Eye (tissue), 1 donor: ENCODE measurements around the gene GFOD1.
"Not testable (repeated sequence)": the region's sequence is repeated elsewhere in the genome, so short reads cannot be mapped to it uniquely, and the experiment has no call there.

ENCODE experiments used
- DNase-seq: peaks from one replicate; pipeline ENCODE4 v3.0.0-alpha.2; 2015

Gene GFOD1

DNA sequence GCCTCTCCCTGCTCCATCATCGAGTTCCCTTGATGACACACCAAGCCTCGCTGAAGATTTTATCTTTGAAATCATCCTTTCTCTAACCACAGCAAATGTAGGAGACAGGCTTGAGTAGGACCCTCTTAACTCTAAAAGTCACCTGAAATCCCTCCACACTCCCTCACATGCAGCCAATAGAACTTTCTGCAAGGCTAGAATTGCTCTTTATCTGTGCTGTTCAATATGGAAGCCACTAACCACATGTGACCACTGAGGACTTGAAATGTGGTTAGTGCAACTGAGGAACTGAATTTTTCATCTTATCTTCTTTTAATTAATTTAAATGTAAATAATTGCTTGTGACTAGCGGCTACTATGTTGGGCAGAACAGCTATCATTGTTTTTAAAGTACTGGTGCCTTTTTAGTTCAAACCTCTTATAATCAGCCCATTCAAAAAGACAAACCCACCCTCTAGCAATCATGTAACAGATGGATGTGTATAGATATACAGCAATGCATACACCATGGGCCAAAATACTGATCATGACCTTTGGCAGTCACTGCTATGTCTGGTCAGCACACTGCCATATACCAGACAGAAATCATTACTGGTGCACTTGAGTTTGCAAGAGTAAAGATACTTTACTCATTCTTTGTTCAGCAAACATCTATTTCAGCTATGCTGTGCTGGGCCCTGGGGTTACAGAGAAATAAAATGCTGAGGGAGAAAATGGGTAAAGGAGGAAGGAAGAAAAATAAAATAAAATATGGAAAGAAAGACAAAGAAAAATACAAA lies 50.0 kb downstream of the GFOD1 start:
- DNase-seq: no peak

DNA sequence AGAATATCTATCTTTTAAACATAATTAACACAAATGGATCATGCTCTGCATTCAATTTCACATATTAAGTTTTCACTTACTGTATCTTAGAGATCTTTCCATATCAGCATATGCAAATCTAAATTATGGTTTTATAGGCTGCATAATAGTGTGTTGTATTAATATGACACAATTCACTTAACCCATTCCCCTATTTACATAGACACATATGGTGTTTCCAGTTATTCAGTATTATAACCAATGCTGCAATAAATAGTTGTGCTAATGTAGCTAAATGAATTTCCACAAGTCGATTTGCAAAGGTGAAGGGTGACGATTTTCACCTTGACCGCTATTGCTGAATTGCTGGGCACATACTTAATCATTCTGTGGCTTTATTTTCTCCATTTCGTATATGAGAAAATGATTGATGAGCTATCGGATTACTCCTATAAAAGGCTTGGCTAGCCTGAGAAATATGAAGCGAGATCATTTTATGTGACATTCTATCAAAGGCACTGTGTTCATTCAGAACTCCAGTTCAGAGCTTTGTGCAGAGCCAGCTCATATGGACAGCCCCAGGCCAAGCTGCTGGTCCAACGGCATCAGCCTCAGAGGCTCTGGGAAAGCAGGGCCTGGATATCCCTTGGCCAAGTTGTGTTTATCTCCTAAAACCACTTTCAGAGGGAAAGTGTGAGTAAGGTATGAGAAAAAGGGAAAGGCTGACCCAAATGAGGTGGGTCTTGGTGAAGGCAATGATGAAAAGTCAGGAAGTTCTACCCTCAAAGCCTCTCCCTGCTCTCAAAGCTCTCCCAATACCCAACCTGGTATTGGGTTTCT lies 50.8 kb downstream of the GFOD1 start:
- no peak for DNase-seq

DNA sequence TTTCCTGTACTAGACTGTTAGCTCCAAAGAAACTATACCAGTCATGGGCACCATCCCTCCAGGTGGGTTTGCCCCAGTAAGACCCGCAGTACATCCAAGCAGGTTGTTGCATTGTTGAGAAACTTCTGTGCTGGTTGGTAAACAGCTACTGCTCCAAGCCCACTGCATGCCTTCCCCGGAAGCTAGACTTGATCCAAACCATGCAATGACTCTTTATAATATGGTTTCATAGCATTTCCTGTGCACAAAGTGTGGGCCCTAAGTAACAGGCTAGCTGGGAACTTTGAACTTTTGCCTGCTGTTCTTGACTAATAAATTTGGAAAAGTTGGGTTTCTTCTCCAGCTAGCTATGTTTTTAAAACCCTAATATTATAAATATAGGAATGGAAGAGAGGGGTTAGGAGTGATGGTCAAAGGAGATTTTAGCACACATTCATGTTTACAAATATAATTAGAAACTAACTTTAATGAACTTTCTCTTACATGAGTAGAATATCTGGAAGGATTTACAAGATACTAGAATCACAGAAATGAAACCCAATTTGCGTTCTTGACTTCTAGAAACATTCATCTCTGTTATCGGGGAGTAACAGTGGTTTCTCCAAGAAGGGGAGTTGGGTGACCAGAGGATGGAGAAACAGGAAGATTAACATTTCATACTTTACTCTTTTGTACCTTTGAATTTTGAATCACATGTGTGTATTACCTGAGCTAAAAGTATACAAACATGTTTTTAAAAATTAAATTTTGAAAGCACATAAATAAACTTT lies 51.7 kb downstream of the GFOD1 start:
- DNase-seq: no peak

DNA sequence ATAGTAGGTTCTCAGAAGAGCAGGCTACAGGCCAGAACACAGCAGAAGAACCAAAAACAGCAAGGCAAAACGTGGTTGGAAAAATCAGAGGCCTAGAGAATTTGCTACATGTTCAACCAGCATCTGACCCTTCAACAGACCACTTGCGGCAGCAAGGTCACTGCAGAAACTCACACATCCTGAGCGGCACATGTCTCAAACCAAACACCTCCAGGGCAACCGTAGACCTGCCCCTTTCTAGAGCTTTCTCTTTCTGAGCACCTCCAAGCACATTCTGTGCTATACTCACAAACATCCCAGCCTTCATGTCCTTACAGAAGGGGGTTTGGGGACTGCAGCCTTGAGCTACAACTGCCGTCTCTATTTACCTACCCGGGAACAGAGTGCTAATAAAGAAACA lies 52.6 kb downstream of the GFOD1 start:
- no peak for DNase-seq

DNA sequence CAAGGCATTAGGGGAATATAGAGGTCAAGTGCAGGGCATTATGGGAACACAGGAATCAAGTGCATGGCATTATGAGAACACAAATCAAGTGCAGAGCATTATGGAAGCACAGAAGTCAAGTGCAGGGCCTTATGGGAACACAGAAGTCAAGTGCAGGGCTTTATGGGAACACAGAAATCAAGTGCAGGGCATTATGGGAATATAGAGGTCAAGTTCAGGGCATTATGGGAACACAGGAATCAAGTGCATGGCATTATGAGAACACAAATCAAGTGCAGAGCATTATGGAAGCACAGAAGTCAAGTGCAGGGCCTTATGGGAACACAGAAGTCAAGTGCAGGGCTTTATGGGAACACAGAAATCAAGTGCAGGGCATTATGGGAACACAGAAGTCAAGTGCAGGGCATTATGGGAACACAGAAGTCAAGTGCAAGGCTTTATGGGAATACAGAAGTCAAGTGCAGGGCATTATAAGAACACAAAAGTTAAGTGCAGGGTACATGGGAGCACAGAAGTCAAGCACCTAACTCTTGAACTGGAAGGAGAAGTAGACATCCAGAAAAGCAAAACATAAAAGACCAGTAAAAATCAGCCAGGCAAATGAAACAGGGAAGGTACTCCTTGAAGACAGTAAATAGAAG lies 53.1 kb downstream of the GFOD1 start:
- not testable (repeated sequence) for DNase-seq

DNA sequence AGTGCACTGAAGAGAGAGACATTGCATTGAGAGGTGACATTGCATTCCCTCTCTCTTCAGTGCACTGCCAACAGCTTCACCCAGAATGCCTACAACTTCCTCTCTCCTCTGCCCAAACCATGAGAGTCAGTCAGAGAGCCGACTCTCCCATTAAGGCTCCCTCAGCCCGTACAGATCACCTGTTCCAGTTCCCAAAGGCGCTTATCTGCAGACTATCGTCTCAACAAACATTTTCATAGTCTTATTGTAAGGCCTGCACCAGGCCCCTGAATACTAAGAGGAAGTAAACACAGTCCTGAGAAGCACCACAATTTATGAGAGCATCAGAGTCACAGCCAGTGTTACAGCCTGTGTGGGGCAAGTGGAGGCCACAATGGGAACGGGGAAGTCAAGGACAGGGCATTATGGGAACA lies 53.7 kb downstream of the GFOD1 start:
- DNase-seq: no peak

DNA sequence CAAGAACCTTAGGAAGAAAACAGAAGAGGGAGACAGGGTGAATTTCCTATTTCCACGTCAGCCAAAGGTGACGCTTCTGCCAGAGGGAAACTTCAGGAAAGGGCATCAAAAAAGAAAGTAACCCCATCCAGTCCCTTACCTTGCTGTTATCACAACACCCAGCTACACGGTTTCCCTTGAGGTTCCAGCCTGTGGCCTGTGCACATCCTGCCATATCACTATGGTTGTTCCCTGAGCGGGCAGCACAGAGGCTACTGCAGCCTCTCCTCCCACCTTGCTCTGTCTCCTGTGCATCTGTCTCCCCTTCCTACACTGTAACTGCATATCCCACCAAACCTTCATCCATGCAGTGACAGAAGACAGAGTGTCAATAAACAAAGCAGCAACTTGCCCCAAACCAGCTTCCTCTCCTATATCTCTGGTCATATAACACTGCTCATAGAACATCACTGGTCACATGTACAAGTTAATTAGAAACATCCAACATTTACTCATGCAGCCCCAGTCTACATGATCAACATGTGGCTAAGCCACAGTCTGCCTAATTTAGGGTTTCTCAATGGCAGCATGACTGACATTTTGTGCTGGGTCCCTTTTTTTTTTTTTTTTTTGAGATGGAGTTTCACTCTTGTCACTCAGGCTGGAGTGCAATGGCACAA lies 54.7 kb downstream of the GFOD1 start:
- no peak for DNase-seq

DNA sequence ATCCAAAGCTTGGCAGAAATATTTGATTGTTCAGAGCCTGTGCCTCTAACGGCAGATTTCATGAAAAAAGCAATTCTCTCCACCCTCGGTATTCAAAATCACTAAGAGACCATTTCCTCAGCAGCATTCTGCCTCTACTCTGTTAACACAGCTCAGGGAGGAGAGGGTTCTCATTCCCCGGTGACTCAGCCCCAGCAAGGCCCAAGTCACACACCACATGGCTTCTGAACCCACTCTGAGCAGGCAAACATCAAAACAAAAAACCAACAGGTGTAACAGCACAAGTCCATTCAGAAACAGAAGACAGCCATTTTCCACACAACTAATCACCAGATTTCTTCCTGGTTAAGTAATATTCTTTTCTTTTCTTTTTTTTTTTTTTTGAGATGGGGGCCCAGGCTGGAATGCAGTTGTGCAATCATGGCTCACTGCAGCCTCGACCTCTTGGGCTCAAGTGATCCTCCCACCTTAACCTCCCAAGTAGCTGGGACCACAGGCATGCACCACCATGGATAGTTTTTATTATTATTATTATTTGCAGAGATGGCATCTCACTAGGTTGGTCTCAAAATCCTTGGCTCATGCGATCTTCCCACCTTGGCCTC lies 55.4 kb downstream of the GFOD1 start:
- no peak for DNase-seq

DNA sequence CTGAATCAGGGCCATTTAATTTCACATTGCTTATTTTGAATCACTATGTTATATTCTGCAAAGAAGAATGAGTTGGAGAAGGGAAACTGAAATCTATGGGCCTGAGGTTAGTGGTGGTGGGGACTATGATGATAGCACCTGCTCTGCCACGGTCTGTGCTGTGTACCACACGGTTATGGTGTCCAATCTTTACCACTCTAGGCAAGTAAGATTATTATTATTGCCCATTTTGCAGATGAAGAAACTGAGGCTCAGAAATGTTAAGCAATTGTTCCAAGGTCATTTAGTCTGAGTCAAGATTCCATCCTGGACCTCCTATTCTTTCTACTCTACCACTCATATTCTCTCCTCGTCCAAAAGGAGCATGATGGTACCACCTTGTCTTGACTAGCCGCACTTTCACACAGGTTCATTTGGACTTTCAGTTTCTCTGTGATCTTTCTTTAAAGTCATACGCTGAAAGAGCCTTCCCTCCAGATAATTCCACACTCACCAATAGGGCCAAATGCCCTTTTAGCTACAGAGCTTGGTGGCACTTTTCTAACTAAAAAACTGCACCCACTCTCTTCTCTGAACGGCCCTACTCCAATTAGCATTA lies 56.2 kb downstream of the GFOD1 start:
- DNase-seq: no peak

DNA sequence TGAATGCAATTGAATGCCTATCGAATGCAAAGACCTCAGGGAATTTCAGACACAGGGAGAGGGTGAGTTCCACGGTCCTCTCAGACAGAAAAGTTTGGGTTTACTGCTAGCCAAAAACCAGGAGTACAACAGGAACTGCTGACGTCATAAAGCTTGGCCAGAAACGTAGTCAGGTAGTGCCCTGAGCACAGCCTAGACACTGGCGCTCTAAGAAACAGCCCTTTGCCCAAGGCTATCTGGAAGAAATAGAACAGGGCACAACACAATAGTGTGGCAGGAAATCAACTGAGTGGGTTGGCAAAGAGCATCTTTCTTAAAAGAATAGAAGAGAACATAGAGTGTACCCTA lies 58.0 kb downstream of the GFOD1 start:
- no peak for DNase-seq

DNA sequence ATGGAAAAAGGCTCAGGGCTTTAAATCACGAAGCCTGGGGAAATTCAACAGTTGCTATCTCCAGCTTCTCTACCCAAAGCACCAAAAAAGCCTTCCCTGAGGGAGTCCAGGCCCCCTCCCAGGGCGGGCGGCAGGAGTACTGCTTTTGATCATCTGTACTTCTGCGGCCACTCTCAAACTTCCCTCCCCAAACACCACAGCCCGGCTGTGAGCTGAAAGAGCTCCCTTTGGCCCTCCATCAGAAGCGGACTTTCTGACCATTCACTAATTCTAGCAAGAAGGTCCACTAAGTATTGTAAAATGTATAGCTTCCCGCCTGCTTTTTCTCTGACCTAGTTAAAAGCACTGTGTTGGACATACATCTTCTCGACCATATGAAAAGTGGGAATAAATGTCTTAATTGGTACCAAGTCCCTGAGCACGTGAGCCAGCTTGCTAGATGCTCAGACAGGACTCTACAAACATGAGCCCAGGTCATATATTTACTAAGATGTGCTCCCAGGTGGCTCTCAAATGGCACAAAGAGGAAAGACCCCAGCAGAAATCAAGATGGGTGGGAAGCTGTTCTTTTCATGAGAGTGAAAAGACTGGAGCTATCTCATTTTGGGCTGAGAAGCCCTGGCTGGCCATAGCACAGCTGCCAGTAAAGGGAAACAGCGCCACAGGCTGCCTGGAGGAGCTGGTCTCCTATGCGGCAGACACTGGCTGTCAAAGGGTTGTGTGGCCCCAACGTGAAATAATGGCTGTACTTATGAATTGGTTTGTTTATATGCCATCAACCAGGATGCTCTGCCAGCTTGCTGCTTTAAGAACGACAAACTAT lies 58.6 kb downstream of the GFOD1 start:
- no peak for DNase-seq

DNA sequence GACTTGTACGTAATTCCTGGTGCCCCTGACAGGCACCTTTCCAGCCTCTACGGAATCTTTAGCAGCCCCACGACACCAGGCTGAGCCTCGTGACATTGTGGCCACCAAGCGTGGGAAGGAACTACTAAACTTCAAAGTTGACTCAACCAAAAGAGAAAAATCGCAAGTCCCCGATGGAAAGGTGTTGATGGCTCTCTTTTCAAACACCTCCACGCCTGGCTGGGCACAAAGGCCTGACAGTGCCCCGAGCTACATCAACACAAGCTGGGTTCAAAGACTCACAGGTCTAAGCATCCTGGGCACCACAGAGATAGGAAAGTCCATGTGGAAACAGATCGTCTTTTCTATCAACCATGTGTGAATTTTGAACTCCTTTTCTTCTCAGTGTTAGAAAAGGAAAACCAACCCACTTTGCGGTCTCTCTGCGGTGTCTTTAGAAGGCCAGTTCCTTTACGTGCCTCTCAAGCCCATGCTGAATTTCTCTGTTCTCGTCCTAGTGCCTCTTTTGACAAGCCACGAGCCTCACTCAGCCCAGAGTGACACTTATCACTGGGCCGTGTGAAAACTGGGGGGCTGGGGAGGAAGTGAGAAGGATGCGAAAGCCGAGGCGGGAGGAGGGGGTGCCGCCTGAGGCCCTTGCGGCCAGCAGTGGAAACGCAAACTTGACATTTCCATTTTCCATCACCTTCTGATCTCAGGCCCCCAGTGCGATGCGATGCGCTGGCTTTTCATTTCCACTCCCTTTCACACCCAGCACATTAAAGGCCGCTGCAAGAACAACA lies 59.4 kb downstream of the GFOD1 start:
- peak; percentile 47 for DNase-seq

DNA sequence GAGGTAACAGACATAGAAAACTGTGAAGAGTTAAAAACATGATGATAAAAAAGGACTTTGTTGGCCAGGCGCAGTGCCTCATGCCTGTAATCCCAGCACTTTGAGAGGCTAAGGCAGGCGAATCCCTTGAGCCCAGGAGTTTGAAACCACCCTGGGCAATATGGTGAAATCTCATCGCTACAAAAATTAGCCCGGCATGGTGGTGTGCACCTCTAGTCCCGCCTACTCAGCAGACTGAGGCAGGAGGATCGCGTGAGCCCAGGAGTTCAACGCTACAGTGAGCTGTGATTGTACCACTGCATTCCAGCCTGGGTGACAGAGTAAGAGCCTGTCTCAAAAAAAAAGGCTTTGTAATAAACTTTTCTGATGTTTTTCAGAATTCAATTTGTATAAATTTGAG lies 60.1 kb downstream of the GFOD1 start:
- peak; percentile 3 for DNase-seq

DNA sequence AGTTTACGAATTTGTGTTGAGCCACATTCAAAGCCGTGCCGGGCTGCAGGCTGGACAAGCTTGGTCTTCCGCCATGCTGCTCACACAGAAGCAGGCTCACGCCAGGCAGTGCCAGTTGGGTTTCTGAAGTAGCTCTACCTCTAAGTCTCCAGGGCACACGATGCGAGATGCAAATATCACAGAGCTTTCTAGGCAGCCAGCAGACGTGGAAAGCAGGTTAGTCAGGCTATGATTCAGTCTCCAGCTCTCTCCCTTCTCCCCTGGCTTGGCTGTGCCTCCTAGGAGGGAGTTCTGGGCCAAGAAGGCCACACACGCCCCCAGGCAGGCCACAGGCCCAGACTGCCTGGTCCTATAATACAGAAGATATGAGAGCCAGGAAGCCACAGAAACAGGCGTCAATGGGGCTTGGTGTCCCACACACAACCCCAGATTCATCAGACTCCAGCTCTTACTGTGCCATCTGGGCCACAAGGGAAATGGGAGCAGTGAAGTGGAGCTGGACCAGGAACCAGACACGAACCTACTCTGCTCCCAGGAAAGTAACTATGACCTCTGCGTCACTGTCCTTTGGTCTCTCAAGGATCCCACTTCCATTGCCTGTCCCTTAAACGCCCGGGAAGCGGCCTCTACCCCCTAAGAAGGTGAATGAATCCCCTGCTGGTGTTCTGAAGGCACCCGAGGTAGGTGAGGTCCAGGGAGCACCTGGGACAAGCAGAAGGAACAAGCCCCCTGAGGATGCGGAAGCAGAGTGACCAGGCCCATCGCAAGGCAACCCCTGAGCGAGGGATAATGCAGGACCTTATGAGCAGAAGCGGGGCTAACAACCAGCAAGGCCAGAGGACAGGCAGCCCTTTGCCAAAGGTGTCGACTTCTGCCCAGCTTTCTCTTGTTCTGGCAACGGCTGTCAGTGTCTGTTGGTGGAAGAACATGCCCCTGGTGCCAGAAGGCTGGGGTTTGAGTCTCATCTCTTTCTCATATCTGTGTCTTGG lies 61.2 kb downstream of the GFOD1 start:
- no peak for DNase-seq

DNA sequence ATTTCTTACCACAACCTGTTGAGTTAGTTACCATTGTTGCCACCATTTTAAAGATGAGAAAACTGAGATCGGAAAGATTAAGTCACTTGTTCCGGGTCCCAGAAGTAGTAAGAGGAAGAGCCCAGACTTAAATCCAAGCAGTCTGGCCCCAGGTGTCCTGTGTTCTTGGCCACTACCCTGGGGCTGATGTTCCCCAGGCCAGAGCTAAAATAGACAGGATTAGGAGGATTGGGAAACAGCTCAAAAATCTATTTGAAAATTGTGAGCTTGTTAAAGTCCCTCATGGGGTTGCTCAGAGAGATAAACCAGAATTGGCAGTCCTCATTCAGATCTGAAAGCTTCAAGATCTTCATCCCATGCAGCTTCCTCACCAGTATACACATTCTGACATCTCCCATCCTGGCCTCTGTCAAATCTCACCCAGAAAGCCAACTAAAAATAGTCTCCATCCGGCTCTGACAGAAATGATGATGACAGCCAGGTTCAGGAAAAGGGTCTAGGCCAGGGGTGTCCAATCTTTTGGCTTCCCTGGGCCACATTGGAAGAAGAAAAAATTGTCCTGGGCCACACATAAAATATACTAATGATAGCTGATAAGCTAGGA lies 62.0 kb downstream of the GFOD1 start:
- DNase-seq: no peak

DNA sequence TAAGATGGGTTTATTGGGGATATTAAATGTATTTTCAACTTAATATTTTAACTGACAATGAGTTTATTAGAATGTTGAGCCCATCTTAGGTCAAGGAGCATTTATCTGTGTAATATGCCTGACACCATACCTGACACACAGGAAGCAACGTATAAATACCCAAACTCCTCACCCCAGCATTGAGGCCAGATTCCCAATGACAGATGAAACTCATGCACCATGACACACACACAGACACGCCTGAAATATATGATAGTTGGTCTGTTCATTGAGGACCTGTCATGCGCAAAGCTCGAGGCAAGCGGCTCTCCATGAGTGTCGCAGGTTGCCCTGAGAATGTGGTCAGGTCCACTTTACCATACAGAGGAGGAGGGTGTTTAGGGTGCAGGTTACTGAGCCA lies 64.1 kb downstream of the GFOD1 start:
- no peak for DNase-seq

DNA sequence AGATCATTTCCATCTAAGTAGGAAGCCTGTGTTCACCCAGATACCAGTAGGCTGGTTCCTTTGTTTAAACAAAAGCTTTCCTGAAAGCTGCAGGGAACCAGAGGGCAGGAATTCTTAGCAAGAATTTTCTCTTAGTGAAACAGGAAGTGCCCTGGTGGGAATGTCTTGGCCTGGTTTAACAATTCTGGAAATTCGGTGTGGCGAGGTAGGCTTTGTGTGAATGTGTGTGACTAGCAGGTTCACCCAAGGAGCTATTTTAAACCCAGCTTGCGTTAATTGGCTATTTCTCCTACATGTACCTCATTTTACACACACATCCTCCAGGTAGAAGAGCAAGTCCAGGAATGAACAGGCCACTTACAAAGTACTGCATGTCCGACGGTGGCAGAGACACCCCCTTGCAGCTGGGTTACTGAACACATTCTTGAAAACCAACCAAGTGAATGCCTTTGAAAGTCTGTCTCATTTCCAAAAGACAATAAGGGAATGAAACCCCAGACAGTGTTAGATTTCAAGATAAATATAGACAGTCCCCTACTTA lies 64.6 kb downstream of the GFOD1 start:
- peak; percentile 35 for DNase-seq
